ENCODE measurements around the gene SARDH.
"Not testable (repeated sequence)": the region's sequence is repeated elsewhere in the genome, so short reads cannot be mapped to it uniquely, and the experiment has no call there.

The SARDH gene

DNA sequence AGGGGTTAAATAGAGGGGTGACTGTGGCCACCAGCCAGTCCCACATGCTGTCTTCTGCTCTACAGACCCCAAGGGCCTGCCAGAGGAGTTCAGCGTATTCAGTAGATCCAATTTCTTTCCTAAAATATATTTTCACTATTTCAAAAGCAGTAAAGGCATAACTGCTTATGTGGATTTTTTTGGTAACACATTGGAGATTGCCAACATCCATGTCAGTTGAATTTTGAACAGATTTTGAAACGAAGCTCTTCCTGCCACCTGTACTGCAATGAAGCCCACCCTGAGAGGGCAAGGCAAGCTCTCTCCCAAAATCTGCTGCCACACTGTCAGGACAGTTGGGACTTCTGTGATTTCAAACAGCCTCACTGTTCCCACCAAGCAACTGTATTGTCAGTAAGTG is 37.1 kb upstream of the SARDH start:
- no peak for DNase-seq

DNA sequence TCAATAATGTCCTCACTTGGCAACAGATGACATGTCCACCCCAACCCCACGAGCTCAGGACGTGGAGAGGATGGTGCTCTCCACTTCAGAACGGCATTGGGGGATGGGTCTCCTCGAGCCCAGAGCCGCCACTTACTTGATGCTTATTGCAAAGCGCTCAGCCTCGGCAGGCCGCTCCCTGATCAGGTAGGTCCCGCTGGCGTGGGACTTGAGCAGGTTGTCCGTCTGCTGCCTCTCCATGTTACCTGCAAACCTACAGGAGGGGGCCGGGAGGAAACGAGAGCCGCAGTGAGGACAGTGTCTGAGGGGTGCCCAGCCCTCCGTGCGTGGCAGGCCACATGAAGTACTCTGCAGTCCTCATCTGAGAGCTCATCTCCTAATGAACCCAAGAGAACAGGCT is 36.6 kb upstream of the SARDH start:
- no peak for DNase-seq

DNA sequence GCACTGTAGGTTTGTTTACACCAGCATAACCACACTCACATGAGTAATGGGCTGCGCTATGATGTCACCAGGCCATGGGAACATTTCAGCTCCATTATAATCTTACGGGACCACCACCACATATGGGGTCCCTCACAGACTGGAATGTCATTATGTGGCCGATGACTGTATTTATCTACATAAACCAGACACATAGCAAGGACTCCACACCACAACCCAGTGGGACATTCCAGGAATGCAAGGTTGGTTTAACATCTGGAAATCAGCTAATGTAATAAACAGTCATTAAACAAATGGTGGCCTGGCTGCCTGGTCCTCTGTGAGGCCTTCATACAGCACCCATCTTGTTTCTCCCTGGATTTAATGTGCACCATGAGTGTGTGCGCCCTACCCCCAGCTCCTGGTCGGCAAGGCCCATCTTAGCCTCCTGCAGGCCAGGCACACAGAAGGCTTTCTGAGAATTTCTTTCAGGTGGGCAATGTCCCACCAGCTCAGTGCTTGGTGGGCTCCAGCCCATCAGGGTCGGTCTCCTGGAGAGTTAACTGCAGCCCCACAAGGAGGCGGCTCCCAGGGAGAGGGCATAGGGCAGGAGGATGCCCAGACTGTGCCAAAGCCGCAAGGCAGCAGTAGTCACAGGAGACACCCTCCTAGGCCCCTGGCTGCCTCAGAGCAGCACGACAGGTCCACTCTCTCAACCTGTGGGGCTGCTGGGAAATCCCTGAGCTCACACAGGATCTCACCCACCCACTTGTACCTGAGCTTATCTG is 35.9 kb upstream of the SARDH start:
- DNase-seq = no peak

DNA sequence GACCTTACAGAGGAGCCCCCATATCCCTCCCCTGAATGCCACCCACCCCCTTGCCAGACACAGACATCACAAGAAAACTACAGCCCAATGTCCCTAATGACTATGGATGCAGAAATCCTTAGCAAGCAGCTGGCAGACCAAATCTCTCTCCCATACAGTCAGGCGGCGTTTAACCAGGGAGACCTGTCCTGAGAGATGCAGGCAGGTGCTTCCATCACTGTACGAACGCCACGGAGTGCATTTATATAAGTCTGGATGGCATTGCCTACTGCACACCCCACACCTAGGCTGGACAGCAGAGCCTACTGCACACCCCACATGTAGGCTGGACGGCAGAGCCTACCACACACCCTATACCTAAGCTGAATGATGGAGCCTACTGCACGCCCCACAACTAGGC is 34.4 kb upstream of the SARDH start:
- DNase-seq = no peak

DNA sequence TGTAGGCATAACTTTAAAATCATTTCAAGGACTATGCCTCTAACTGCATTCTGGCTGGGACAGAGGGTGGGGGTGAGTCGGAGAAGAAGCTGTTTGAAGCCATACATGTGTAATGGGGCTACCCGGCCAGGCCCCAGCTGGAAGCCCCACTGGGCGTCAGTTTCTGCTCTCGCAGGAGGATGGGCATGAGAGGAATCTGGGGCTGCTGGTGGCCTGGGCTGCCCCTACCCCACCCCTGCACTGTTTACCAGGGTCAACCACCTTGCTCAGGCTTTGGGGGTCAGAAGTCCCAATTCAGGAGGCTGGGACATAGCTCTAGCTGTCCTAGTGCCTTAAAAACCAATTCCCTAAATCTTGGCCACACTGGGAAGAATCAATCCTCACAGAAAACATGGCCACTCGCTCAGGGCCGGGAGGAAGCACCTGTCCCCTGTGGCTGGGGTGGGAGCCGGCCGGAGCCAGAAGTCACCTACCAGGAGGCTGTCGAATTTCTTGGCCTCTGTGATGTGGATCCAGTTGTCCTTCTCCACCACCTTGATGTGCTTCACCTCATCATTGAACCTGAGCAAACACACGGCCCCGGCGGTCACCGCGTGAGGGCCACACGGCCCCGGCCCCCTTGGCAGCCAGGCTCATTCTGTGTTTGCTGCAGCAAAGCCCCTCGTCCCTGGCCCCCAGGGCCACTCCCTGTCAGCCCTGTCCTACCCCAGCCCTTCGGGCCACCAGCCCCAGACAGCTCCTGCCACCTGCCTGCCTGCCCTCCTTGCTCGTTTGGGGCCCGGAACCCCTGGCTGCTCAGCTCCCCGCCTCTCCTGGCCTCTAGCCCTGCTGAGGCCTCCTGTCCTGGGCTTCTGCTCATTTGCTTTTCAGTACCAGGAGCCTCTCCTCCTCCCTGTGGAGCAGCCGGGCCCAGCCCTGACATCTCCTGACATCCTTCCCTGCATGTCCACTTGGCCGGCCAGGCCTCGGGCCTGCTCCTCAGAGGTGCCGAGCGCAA is 33.6 kb upstream of the SARDH start:
- DNase-seq = no peak

DNA sequence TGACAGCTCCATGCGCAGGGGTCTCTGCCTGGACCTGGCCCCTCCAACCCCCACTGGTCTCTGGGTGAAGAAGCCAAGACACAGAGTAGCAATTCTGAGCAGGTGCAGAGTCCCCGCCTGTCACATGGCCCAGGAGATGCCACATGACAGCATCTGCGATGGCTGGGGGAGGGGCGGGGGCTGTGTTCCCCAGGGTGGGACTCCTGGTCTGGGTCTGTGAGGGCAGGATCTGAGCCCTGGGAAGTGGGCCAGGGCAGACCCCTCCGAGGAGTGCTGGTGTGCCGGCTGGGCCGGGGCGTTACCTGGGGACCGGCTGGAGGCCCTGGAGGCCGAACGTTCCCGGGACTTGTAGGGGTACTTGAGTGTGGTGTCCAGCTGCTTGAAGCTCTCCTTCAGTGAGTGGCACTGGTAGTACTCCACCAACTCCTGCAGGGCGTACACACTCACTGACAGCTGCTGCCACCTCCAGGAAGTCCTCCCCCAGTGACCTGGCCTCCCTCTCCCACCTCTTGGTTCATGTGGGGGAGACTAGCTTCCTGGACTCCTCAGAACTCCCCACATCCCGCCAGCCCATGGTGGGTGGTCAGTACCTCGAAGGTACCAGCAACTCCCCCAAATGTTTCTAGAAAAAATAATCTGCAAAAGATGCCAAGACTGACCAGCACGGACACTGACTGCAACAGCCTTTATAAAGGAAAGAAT is 32.1 kb upstream of the SARDH start:
- DNase-seq = no peak

DNA sequence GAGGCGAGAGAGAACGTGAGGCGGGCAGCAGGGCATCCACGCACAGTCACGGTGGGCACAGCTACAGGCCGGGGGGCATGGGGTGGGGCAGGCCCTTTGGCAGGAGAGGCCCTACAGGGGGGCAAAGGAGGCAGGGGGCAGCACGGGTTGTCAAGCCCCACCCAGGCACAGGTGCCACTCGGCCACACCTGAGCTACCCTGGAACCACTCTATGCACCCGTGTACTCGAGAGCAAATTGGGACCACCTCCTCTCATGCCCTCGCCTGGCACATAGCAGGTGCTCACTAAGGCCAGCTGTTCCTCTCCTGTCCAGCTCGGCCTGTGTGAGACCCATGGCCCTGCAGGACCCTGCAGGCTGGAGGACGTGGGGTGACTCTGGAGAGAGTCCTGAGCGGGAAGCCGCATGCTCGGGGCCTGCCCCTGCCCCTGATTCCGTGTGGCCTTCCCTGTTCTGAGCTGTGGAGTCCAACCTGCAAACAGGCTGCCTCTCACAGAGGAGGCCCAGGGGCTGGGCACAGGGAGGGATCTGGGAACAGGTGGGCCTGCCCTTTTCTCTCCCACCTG is 31.4 kb upstream of the SARDH start:
- DNase-seq = no peak

DNA sequence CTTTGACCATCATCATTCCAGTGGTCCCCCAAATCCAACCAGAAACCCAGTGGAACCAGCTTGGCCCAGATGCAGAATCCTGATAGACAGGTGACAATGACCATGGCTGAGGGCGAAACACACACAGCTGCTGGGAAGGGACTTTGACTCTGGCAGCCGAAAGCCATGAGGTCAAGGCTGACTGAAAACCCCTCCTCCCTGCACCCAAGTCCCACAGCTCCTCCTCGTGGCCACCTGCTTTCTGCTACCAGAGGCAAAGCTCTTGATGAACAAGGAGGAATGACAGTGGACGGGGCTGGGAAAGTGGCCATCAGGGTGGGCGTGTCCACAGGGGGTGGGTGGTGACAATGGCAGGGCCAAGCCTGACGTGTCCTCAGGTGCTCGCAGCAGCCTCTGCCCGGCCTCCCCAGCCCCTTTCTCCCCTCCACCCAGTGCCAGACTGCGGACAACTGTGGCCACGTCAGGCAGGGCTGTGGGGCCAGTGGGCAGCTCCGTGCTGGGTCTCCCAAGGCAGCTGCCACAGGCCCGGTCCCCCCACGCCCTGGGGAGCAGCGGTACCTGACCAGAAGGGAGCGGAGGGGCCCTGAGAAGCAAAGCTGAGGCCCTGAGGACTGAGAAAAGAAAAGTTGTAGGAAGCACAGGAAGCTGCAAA is 30.8 kb upstream of the SARDH start:
- DNase-seq = no peak

DNA sequence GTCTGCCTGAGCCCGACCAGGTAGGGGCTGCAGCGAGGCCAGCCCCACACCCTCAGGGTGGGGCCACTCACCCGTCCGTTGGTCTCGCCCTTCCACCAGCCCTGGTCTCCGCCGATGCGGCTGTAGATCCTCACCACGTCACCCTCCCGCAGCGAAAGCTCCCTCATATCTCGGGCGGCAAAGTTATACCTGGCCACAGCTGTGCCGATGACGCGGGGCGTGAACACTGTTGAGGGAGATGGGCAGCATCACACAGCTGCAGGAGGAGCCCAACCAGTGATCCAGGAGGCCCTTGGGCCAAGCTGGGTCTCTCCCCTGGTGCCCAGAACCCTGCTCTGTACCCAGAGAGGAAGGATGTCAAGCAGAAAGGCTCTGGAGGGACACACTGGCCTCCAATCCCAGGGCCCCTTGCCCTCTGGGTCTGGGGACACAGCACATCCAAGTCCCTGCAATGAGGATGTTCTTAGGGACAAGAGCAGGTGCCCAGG is 30.3 kb upstream of the SARDH start:
- DNase-seq = no peak

DNA sequence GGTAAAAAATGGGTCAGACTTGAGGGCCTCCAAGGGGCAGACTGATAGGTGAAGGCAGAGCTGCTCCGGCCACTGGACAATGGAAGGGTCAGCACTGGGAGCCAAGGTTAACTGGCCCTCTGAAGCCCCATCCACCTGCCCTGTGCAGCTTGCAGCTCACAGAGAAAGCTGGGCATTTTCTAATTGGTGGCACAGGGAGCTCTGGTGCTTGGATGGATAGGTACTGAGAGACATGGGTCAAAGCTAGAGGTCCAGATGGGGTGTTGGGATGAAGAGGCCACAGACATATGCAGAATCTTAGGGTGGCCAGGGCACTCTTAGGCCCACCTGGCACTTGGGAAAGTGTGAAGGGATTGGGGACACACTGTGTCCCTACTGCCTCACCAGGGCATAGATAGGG is 29.5 kb upstream of the SARDH start:
- DNase-seq = no peak

DNA sequence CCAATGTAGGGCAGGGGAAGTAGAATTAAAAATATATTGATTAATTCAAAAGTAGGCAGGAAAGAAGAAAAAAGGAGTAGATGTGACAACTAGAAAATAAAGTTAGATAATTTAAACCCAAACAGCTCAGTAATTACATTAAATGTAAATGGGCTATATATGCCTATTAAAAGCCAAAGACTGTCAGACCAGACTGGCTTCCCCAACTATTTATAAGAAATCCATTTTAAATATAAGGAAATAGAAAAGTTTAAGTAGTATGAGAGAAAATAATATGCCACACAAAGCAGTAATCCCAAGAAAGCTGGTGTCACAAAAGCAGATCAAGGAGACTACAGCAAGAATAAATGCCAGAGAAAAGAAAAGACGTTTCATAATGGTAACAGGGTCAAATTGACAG is 28.9 kb upstream of the SARDH start:
- DNase-seq = no peak

DNA sequence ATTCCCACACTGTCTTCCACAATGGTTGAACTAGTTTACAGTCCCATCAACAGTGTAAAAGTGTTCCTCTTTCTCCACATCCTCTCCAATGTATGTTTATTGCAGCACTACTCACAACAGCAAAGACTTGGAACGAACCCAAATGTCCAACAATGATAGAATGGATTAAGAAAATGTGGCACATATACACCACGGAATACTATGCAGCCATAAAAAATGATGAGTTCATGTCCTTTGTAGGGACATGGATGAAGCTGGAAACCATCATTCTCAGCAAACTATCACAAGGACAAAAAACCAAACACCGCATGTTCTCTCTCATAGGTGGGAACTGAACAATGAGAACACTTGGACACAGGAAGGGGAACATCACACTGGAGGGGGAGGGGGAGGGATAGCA is 28.1 kb upstream of the SARDH start:
- not testable (repeated sequence) for DNase-seq

DNA sequence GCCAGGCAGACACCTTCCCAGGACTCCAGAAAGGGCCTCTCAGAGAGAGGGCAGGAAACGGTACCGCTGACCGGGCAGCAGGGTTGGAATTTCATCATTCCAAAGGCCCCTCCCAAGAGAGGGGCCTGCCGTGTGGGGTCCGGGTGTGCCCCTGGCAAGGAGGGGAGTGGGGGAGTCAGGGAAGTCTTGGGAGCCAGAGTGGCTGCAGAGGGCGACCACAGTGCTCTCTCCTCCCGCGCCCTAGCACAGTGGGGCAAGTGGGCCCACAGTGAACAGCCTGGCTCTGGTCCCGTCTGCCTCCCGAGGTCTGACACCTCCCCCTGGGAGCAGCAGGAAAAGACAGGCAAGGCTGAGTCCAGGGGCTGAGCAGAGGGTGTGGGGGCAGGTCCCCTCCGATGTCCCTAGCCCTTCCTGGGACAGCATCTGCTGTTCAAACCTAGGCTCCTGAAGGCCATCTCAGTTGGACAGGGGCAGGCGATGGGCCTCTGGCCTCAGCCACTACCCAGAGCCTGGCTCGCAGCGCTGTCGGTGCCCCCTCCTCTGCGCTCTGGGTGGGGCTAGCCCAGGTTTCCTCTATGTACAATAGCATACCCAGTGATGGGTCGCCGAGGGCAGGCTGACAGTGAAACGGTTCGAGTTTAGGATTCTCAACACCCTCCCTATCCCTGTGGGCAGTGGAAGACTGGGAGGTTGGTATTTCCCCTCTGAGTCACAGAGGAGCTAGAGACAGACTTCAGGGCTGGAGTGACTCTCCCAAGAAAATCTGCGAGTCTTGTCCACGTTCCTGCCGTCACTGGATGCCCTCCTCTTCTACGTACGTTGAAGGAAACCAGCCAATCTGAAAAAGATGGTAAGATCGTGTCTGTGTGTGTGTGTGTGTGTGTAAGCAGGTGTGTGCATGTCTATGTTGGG is 25.4 kb upstream of the SARDH start:
- DNase-seq = no peak

DNA sequence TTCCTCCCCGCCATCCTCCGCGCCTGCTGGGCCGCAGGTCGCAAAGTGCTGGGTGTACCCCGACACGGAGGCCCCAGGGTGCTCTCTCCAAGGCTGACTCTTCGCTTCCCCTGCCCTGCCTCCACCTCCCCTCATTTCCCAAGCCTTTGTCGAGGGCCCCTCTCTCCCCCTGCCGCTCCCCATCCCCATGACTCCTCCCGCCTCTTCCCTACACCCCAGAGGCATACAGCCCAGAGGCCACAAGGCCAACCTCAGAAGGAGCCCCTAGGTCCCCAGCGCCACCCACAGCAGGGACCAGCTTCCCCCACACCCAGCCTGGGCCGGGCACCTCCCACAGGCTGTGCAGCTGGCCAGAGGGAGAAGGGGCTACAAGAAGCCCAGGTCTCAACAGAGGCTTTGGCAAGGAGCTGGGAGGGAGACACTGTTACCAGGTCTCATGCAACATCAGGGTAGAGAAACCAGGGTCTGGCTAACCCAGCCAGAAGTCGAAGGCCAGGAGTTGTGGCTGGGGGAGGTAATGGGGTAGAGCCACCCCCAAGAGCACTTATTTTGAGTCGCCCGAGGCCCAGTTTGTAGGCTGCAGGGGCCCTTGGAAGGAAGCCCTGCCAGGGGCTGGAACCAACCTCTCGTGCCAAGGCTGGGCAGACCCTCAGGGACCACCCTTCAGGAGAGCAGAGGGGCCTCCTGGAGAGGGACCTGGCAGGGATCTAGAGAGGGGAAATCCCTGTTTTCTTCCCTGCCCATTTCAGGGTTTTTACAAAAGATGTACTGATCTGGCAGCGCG is 24.5 kb upstream of the SARDH start:
- no peak for DNase-seq

DNA sequence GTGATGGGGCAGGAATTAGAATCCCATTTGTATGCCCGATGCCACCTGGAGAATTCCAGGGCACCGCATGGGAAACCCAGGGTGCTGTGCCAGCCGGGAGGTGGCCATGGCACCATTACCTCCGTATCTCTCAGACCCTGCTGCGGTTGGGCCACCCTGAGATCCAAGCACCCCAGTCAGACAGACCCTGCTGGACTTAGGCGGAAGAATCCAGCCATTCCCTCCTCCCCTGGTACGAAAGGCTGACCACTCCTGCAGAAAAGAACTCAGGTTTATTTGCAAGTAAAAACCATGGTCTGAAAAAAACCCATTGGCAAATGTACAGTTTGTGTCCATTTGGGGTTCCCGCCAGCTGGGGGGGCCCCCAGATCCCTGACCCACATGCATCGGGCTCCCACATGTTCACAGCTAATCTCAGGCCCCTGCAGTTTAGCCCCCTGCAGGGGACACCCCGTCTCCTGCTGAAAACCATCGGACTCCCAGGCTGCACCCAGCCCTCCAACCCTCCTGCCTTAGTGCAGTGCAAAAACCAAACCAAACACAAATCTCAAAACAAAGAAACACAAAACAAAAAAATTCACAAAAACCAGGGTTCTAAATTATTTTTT is 23.6 kb upstream of the SARDH start:
- no peak for DNase-seq

DNA sequence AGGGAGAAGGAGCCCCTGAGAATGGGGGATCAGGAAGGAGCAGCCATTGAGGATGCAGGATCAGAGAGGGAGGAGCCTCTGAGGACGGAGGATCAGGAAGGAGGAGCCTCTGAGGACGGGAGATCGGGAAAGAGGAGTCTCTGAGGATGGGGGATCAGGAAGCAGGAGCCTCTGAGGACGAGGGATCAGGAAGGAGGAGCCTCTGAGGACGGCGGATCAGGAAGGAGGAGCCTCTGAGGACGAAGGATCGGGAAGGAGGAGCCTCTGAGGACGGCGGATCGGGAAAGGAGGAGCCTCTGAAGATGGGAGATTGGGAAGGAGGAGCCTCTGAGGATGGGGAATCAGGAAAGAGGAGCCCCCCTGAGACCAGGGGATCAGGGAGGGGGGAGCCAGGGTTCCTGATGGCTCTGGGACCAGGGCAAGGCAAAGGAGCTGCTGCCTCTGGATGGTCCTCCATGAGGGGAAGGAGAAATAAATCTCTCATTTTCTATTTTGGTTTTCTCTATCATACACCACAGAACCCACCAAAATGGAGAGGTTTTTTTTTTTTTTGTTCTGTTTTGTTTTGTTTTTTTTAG is 22.6 kb upstream of the SARDH start:
- no peak for DNase-seq

DNA sequence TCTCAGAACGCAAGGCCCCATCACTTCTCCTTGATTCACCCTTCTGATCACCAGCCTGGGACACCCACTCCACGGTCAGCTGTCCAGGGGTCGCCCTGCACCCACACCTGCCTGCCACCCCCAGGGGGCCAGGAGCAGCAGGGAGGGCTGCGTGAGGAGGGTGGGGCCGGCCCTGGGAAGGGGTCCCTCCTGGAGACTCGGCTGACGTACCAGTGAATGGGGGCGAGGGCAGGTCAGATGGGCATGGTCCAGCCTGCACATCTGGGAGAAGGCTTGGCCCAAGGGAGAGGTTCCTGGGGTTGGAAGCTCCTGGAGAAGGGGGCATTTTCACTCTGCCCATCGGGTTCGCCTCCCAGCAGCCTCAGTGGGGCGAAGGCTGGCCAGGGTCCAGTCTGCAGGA is 21.8 kb upstream of the SARDH start:
- no peak for DNase-seq

DNA sequence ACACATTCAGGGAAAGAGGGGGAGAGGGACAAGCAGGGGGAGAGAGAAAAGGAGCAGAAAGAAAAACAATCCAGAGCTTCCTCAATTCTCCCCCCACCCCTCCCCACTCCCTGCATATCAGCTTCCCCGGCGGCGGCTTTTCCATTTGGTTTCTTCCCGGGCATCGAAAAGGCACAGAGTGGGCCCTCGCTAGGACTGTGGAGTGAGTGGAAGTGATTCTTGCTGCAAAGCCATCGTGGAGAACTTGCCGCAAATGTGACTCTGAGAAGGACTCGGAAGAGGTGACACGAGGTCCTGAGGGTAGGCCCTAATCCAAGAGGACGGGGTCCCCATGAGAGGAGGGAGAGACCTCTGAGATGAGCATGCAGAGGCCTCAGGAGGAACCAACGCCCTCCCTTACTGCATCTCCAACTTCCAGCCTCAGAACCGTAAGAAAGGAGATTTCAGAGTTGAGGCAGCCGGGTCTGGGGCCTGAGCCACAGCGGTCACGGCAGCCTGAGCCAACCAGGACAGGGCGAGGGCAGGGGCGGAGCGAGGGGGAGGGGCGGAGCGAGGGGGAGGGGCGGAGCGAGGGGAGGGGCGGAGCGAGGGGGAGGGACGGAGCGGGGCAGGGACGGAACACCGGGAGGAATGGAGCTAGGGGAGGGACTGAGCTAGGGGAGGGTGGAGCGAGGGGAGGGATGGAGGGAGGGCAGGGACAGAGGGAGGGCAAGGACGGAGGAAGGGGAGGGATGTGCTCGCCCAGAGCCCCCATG is 21.2 kb upstream of the SARDH start:
- no peak for DNase-seq

DNA sequence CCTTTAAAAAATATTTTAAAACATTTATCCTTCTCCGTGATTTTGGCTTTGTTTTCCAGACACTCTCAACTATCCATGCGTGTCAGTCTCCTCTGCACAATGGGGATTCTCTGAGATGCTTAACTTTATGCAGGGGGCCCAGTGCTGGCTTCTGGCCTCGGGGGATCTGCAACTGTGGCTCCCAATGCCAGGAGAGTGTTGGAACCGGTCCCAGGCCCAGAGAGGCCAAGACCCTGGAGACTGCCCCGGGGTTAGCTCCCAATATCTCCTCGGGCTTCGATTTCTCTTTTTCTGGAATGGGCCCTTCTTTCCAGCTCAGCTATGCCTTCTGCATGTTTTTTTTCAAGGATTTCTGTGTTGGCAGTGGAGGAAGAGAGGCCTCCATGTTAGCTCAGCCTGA is 20.1 kb upstream of the SARDH start:
- DNase-seq = peak; percentile 77

All from DMS79 (cell line).